ENCODE measurements around the gene DYNC2LI1. TPM values are rescaled to one million over a fixed set of nuclear protein-coding genes. Genes with fewer than 3 reads are reported as not detected.

Gene DYNC2LI1
- total and polyA plus RNA-seq, 2 donors: 11.8 to 70.8 TPM

GRCh38 chr2:43748333-43748732 lies 25.5 kb upstream of the DYNC2LI1 start:
- H3K4me1 ChIP-seq (ENCODE audit: insufficient read depth): peaks cover 2% of the 10 kb centered on the region
- no peak for DNase-seq (ENCODE audit: extremely low spot score)
- peaks cover 2% of the 10 kb centered on the region for H3K36me3 ChIP-seq (ENCODE audit: insufficient read depth)
- no peak overlapping the region for H3K4me3 ChIP-seq (ENCODE audit: low read depth, low read length)
- H3K27ac ChIP-seq (ENCODE audit: low read depth): no peak overlapping the region
- 69% methylated on average over 5 of the region's 5 CpGs for WGBS

DNA sequence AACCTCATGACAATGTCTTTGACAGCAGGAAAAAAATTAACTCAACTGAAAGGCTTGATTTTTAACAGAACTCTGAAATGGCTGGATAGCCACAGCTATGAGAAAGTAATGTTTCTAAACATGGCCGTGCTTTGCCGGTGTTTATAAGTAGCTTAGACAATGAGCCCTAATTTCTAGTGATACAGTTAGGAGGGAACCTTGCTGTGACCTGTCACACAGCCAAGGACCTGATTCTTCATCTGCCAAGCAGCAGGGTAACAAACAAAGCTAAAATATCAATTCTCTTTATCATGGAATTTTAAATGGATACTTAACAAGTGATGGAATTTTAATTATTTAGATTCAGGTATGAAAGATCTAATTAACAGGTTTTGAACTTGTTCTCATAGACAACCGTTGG lies 24.3 kb upstream of the DYNC2LI1 start:
- Histone ChIP-seq H3K27ac (ENCODE audit: low read depth) (no peak overlapping the region), H3K4me3 (ENCODE audit: low read depth, low read length) (no peak overlapping the region), H3K36me3 (ENCODE audit: insufficient read depth) (peaks cover 2% of the 10 kb centered on the region), H3K4me1 (ENCODE audit: insufficient read depth) (peaks cover 2% of the 10 kb centered on the region)
- DNase-seq (ENCODE audit: extremely low spot score): no peak
- 73% methylated on average over 3 of the region's 3 CpGs for WGBS

DNA sequence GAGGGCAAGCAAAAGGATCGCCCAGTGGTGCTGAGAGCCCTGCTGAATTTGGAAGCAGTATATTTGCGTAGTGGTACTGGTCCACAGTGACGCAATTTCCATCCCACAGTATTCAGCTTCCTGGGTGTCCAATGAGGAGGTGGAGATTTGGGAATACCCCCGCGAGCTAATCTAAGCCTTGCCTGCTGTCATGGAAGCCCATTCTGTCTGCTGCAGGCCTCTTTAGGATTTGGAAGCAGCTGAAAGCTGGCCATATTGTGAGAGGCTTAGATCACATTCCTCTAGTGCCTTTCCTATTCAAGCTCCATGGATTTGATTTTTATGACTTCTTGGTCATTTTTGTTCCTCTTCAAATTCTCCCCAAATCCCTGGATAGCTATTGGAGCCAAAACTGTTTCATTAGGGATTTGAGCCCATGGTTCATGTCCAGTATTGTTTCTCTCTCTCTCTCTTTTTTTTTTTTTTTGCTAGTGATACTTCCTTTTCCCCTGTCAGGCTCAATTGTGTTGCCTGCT lies 22.3 kb upstream of the DYNC2LI1 start:
- DNase-seq (ENCODE audit: extremely low spot score): no peak
- Histone ChIP-seq H3K27ac (ENCODE audit: low read depth) (no peak overlapping the region), H3K4me3 (ENCODE audit: low read depth, low read length) (no peak overlapping the region), H3K36me3 (ENCODE audit: insufficient read depth) (no peaks in the 10 kb centered on the region), H3K4me1 (ENCODE audit: insufficient read depth) (peaks cover 2% of the 10 kb centered on the region)
- WGBS: 57% methylated on average over 5 of the region's 5 CpGs

DNA sequence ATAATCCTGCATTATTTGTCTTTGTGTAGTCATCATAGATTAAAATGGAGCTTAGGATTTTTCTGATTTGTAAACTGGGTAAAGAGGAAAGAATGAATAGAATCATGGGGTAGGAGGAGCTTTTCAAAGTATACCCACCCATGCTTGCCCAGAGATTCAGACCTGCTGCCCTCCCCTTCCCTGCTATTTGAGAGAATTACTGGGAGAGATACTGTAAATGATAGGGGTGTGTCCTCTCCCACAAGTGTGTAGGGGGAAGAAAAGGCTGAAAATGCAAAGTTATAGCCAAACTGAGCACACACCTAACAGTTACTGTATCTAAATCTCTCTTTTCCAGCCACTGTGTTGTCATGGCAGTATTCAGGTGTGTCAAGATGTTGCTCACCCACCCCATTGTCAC lies 21.5 kb upstream of the DYNC2LI1 start:
- no peak overlapping the region for H3K27ac ChIP-seq (ENCODE audit: low read depth)
- no peak for DNase-seq (ENCODE audit: extremely low spot score)
- no peak overlapping the region for H3K4me3 ChIP-seq (ENCODE audit: low read depth, low read length)
- peaks cover 2% of the 10 kb centered on the region for H3K4me1 ChIP-seq (ENCODE audit: insufficient read depth)
- H3K36me3 ChIP-seq (ENCODE audit: insufficient read depth): no peaks in the 10 kb centered on the region

GRCh38 chr2:43754180-43754579 lies 19.7 kb upstream of the DYNC2LI1 start:
- DNase-seq (ENCODE audit: extremely low spot score): no peak
- Histone ChIP-seq H3K36me3 (ENCODE audit: insufficient read depth) (no peaks in the 10 kb centered on the region), H3K4me1 (ENCODE audit: insufficient read depth) (peaks cover 2% of the 10 kb centered on the region), H3K27ac (ENCODE audit: low read depth) (no peak overlapping the region), H3K4me3 (ENCODE audit: low read depth, low read length) (no peak overlapping the region)
- WGBS: 89% methylated on average over 7 of the region's 7 CpGs

GRCh38 chr2:43758739-43759138 lies 15.1 kb upstream of the DYNC2LI1 start:
- no peak for DNase-seq (ENCODE audit: extremely low spot score)
- no peaks in the 10 kb centered on the region for H3K4me1 ChIP-seq (ENCODE audit: insufficient read depth)
- no peaks in the 10 kb centered on the region for H3K36me3 ChIP-seq (ENCODE audit: insufficient read depth)
- WGBS: 62% methylated on average over 3 of the region's 3 CpGs
- H3K27ac ChIP-seq (ENCODE audit: low read depth): no peak overlapping the region
- H3K4me3 ChIP-seq (ENCODE audit: low read depth, low read length): no peak overlapping the region

- H3K4me1 ChIP-seq (ENCODE audit: insufficient read depth): no peaks in the 10 kb centered on the region
- H3K27ac ChIP-seq (ENCODE audit: low read depth): no peak overlapping the region
- no peak overlapping the region for H3K4me3 ChIP-seq (ENCODE audit: low read depth, low read length)
- no peak for DNase-seq (ENCODE audit: extremely low spot score)
- no peaks in the 10 kb centered on the region for H3K36me3 ChIP-seq (ENCODE audit: insufficient read depth)
Measured at GRCh38 chr2:43759195-43759594, 14.6 kb upstream of the DYNC2LI1 start.

DNA sequence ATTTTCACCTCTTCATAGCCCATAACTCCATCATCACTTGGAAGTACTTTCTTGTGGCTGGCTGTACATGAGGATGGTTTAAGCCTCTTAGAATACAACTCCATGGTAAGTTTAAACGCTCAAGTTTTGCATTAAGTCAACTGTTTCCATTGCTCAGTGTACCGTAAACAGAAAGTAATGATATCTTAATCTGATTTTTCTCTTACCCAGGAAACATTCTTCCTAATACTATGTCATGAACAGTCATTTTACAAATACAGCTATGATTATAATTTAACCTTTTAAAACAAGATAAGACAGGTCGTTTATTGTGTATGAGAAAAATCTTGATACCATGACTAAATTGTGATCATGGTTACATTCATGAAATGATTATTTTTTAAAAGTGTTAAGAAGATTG lies 11.6 kb upstream of the DYNC2LI1 start:
- no peaks in the 10 kb centered on the region for H3K4me1 ChIP-seq (ENCODE audit: insufficient read depth)

GRCh38 chr2:43763091-43763490 lies 10.7 kb upstream of the DYNC2LI1 start:
- no peak for DNase-seq (ENCODE audit: extremely low spot score)
- 92% methylated on average over 2 of the region's 2 CpGs for WGBS
- H3K4me1 ChIP-seq (ENCODE audit: insufficient read depth): no peaks in the 10 kb centered on the region
- H3K36me3 ChIP-seq (ENCODE audit: insufficient read depth): no peaks in the 10 kb centered on the region
- no peak overlapping the region for H3K4me3 ChIP-seq (ENCODE audit: low read depth, low read length)
- H3K27ac ChIP-seq (ENCODE audit: low read depth): no peak overlapping the region

More for the DNA sequence above, 11.6 kb upstream of the DYNC2LI1 start:
- H3K27ac ChIP-seq (ENCODE audit: low read depth): no peak overlapping the region
- 63% methylated on average over 3 of the region's 3 CpGs for WGBS
- DNase-seq (ENCODE audit: extremely low spot score): no peak
- no peaks in the 10 kb centered on the region for H3K36me3 ChIP-seq (ENCODE audit: insufficient read depth)
- H3K4me3 ChIP-seq (ENCODE audit: low read depth, low read length): no peak overlapping the region

DNA sequence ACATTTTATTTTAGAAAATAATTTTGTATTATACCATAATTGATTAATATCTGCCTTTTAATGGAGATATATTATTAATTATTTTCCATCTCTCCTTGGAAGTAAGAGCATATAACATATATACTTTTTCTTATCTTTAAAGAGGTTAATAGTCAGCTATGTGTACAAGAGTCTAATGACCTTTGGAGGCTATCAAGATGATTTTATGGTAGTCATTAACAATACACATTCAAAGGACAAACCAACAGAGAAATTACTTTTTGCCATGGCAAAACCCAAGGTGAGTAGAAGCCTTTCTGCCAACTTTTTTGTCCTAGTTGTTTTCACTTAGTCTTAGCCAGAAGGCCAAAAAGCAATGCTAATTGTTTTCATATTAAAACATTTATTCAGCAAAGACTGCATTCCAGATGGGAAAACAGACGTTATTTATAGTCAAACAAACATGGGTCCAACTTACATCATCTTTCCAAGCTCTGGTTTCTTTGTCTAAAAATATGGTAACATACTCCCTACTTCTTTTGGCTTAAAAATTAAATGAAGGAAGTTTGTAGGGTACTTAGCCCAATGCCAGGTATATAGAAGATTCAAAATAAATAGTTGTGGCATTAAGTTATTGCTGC lies 9.6 kb upstream of the DYNC2LI1 start:
- 25% methylated on average over 1 of the region's 1 CpG for WGBS
- no peak for DNase-seq (ENCODE audit: extremely low spot score)

GRCh38 chr2:43766006-43766405 lies 7.8 kb upstream of the DYNC2LI1 start:
- Histone ChIP-seq H3K4me1 (ENCODE audit: insufficient read depth) (no peaks in the 10 kb centered on the region), H3K4me3 (ENCODE audit: low read depth, low read length) (no peak overlapping the region), H3K27ac (ENCODE audit: low read depth) (no peak overlapping the region), H3K36me3 (ENCODE audit: insufficient read depth) (no peaks in the 10 kb centered on the region)
- WGBS: 95% methylated on average over 4 of the region's 4 CpGs
- no peak for DNase-seq (ENCODE audit: extremely low spot score)

More for the DNA sequence above, 9.6 kb upstream of the DYNC2LI1 start:
- no peak overlapping the region for H3K4me3 ChIP-seq (ENCODE audit: low read depth, low read length)
- H3K36me3 ChIP-seq (ENCODE audit: insufficient read depth): no peaks in the 10 kb centered on the region
- H3K27ac ChIP-seq (ENCODE audit: low read depth): no peak overlapping the region
- H3K4me1 ChIP-seq (ENCODE audit: insufficient read depth): no peaks in the 10 kb centered on the region

DNA sequence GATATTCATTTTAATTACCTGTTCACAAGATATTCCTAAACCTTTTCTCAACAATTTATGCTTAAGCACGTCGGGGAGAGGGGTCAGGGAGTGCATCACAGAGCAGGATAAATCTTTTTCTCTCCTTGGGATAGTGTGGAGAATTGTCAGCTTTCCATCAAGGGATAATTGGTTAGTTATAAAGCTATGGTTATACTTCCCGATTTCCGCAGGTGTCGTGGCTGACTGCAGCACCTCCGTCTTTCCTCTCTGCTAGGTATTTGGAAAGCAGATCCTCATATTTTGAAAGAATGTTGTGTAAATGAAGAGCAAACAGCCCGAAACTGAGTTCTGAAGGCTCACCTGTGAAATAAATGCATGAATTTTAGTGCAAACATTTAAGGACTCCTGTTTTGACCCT lies 778 bp downstream of the DYNC2LI1 start:
- DNase-seq (ENCODE audit: extremely low spot score): no peak
- Histone ChIP-seq H3K4me1 (ENCODE audit: insufficient read depth) (no peaks in the 10 kb centered on the region), H3K36me3 (ENCODE audit: insufficient read depth) (no peaks in the 10 kb centered on the region), H3K27ac (ENCODE audit: low read depth) (no peak overlapping the region), H3K4me3 (ENCODE audit: low read depth, low read length) (peak overlapping the region; percentile 72)
- 30% methylated on average over 7 of the region's 7 CpGs for WGBS

- H3K4me1 ChIP-seq (ENCODE audit: insufficient read depth): no peaks in the 10 kb centered on the region
- H3K27ac ChIP-seq (ENCODE audit: low read depth): no peak overlapping the region
- no peak for DNase-seq (ENCODE audit: extremely low spot score)
- 68% methylated on average over 1 of the region's 1 CpG for WGBS
- H3K4me3 ChIP-seq (ENCODE audit: low read depth, low read length): no peak overlapping the region
- H3K36me3 ChIP-seq (ENCODE audit: insufficient read depth): no peaks in the 10 kb centered on the region
Measured at GRCh38 chr2:43776324-43776723, 2.5 kb downstream of the DYNC2LI1 start.

- no peak overlapping the region for H3K4me3 ChIP-seq (ENCODE audit: low read depth, low read length)
- H3K36me3 ChIP-seq (ENCODE audit: insufficient read depth): no peaks in the 10 kb centered on the region
- H3K27ac ChIP-seq (ENCODE audit: low read depth): no peak overlapping the region
- no peak for DNase-seq (ENCODE audit: extremely low spot score)
- 96% methylated on average over 8 of the region's 8 CpGs for WGBS
- H3K4me1 ChIP-seq (ENCODE audit: insufficient read depth): no peaks in the 10 kb centered on the region
Measured at GRCh38 chr2:43777306-43777926, 3.6 kb downstream of the DYNC2LI1 start.
